IMR-90 (cell line): ENCODE results near the gene RPLP1. TPM values are rescaled to one million over a fixed set of nuclear protein-coding genes. Genes with fewer than 3 reads are reported as not detected.

ENCODE experiments used
- ATAC-seq: fragments of 200-7000 bp; cut with Tn5 transposase; 2 replicates; pipeline ENCODE4 v1.9.1; 2020; ENCODE audit warnings: low read depth, mild to moderate bottlenecking, moderate library complexity
- BruUV-seq: library from RNA; stranded (reverse); fragments of 400-500 nt; replicated peaks from 2 replicates; lab custom pipeline; 2021; lab: Mats Ljungman, UMichigan
- CTCF ChIA-PET: fragments of 300-600 bp; formaldehyde crosslinking; extraction: SDS; loops from one replicate; lab custom pipeline; 2021; ENCODE audit warnings: antibody characterized with exemption; lab: Yijun Ruan, JAX
- POLR2A ChIA-PET: fragments of 300-600 bp; sonication (Branson Sonifier 250); formaldehyde crosslinking; loops from one replicate; lab custom pipeline; 2022; ENCODE audit warnings: antibody characterized with exemption; ENCODE audit not compliant: unreplicated experiment; lab: Charles Lee
- DNase-seq: peaks from one replicate; pipeline ENCODE4 v3.0.0; 2013
- H2AFZ ChIP-seq: replicated peaks from 2 replicates; pipeline ENCODE3; 2013; ENCODE audit warnings: low read length, mild to moderate bottlenecking; ENCODE audit not compliant: poor library complexity
- H2AK5ac ChIP-seq: 2 replicates; pipeline ENCODE4 v1.6.1; 2013; ENCODE audit warnings: low read depth, low read length, inconsistent platforms
- H2AK9ac ChIP-seq: replicated peaks from 2 replicates; pipeline ENCODE3; 2013; ENCODE audit warnings: mild to moderate bottlenecking, low read depth, low read length, moderate library complexity; ENCODE audit not compliant: poor library complexity
- H2BK120ac ChIP-seq: 2 replicates; pipeline ENCODE4 v1.6.1; 2013; ENCODE audit warnings: low read depth, low read length, inconsistent platforms
- H2BK15ac ChIP-seq: 3 replicates; pipeline ENCODE4 v1.6.1; 2013; ENCODE audit warnings: low read depth, low read length, inconsistent platforms
- H2BK20ac ChIP-seq: 2 replicates; pipeline ENCODE4 v1.6.1; 2013; ENCODE audit warnings: low read depth, mild to moderate bottlenecking, inconsistent platforms, low read length, moderate library complexity
- H2BK5ac ChIP-seq: 2 replicates; pipeline ENCODE4 v1.6.1; 2013; ENCODE audit warnings: mild to moderate bottlenecking, low read depth, low read length, inconsistent platforms; ENCODE audit not compliant: poor library complexity, severe bottlenecking
- H3K14ac ChIP-seq: replicated peaks from 2 replicates; pipeline ENCODE4 v1.6.1; 2013; ENCODE audit warnings: low read depth, low read length, inconsistent platforms
- H3K18ac ChIP-seq: 2 replicates; pipeline ENCODE4 v1.6.1; 2013; ENCODE audit warnings: low read depth, low read length, control low read depth
- H3K23ac ChIP-seq: 2 replicates; pipeline ENCODE4 v1.6.1; 2013; ENCODE audit warnings: low read depth, low read length, inconsistent platforms
- H3K27ac ChIP-seq: 2 replicates; pipeline ENCODE4 v1.5.1; 2013; ENCODE audit warnings: mild to moderate bottlenecking, control low read depth, low read length; ENCODE audit not compliant: insufficient read depth
- H3K27me3 ChIP-seq: 2 replicates; pipeline ENCODE4 v1.6.1; 2013; ENCODE audit warnings: low read length; ENCODE audit not compliant: control insufficient read depth, insufficient read depth
- H3K36me3 ChIP-seq: 2 replicates; pipeline ENCODE4 v1.6.1; 2013; ENCODE audit warnings: low read length, mixed read lengths; ENCODE audit not compliant: control insufficient read depth, insufficient read depth
- H3K4ac ChIP-seq: 2 replicates; pipeline ENCODE4 v1.6.1; 2013; ENCODE audit warnings: low read depth, low read length, inconsistent platforms
- H3K4me1 ChIP-seq: 2 replicates; pipeline ENCODE4 v1.6.1; 2013; ENCODE audit warnings: low read length, mixed read lengths; ENCODE audit not compliant: control insufficient read depth, insufficient read depth
- H3K4me2 ChIP-seq: 2 replicates; pipeline ENCODE4 v1.6.1; 2013; ENCODE audit warnings: low read depth, mild to moderate bottlenecking, control low read depth, low read length, moderate library complexity
- H3K4me3 ChIP-seq: 2 replicates; pipeline ENCODE4 v1.5.1; 2013; ENCODE audit warnings: low read depth, mild to moderate bottlenecking, control low read depth, low read length, moderate library complexity; ENCODE audit not compliant: insufficient read depth
- H3K56ac ChIP-seq: 2 replicates; pipeline ENCODE4 v1.6.1; 2013; ENCODE audit warnings: low read length, inconsistent platforms; ENCODE audit not compliant: insufficient read depth; ENCODE audit errors: extremely low read depth
- H3K79me1 ChIP-seq, 2 experiments: 2 replicates each; pipeline ENCODE4 v1.6.1; 2013; ENCODE audit warnings: low read length in 2 of 2, inconsistent platforms in 1 of 2, low read depth in 1 of 2
- H3K9ac ChIP-seq: 2 replicates; pipeline ENCODE4 v1.6.1; 2013; ENCODE audit warnings: low read depth, low read length, control low read depth
- H3K9me1 ChIP-seq: 2 replicates; pipeline ENCODE4 v1.6.1; 2013; ENCODE audit warnings: low read length, inconsistent platforms; ENCODE audit not compliant: insufficient read depth
- H3K9me3 ChIP-seq: 2 replicates; pipeline ENCODE4 v1.6.1; 2013; ENCODE audit warnings: low read length; ENCODE audit not compliant: control insufficient read depth, insufficient read depth
- H4K20me1 ChIP-seq: 2 replicates; pipeline ENCODE4 v1.6.1; 2013; ENCODE audit warnings: low read length, inconsistent platforms; ENCODE audit not compliant: insufficient read depth
- H4K5ac ChIP-seq: 2 replicates; pipeline ENCODE4 v1.6.1; 2013; ENCODE audit warnings: mild to moderate bottlenecking, low read depth, low read length, control low read depth
- H4K8ac ChIP-seq, 2 experiments: 2 replicates each; pipeline ENCODE4 v1.6.1; 2013; ENCODE audit warnings: low read depth in 2 of 2, low read length in 2 of 2, control low read depth in 1 of 2, inconsistent platforms in 1 of 2
- H4K91ac ChIP-seq: 2 replicates; pipeline ENCODE4 v1.6.1; 2013; ENCODE audit warnings: low read depth, low read length, inconsistent platforms; ENCODE audit not compliant: insufficient read depth
- BHLHE40 ChIP-seq: fragments of 150-350 bp; IDR thresholded peaks from 2 replicates; pipeline ENCODE4 v1.6.1; 2016; ENCODE audit warnings: mild to moderate bottlenecking, low read depth, low read length
- CEBPB ChIP-seq: IDR thresholded peaks from 2 replicates; pipeline ENCODE4 v1.6.1; 2012; ENCODE audit warnings: low read depth, low read length, improper control_type of control experiment
- CHD1 ChIP-seq: IDR thresholded peaks from 2 replicates; pipeline ENCODE4 v1.6.1; 2012; ENCODE audit warnings: low read depth, low read length, improper control_type of control experiment
- FOS ChIP-seq: fragments of 150-350 bp; IDR thresholded peaks from 2 replicates; pipeline ENCODE4 v1.6.1; 2016; ENCODE audit warnings: low read depth, low read length
- MAFK ChIP-seq: IDR thresholded peaks from 2 replicates; pipeline ENCODE4 v1.6.1; 2012; ENCODE audit warnings: low read depth, low read length, improper control_type of control experiment
- MAZ ChIP-seq: IDR thresholded peaks from 2 replicates; pipeline ENCODE4 v1.6.1; 2012; ENCODE audit warnings: low read depth, mild to moderate bottlenecking, low read length, improper control_type of control experiment, moderate library complexity, borderline replicate concordance
- MXI1 ChIP-seq: IDR thresholded peaks from 2 replicates; pipeline ENCODE4 v1.6.1; 2012; ENCODE audit warnings: low read depth, mild to moderate bottlenecking, low read length, moderate library complexity, borderline replicate concordance
- NFE2L2 ChIP-seq: fragments of 150-350 bp; IDR thresholded peaks from 2 replicates; pipeline ENCODE4 v1.6.1; 2016; ENCODE audit warnings: low read depth, mild to moderate bottlenecking, low read length
- POLR2A ChIP-seq: IDR thresholded peaks from 2 replicates; pipeline ENCODE4 v1.6.1; 2012; ENCODE audit warnings: mild to moderate bottlenecking, low read depth, low read length
- RAD21 ChIP-seq: IDR thresholded peaks from 2 replicates; pipeline ENCODE4 v1.6.1; 2012; ENCODE audit warnings: low read length, improper control_type of control experiment
- RCOR1 ChIP-seq: IDR thresholded peaks from 2 replicates; pipeline ENCODE4 v1.6.1; 2012; ENCODE audit warnings: mild to moderate bottlenecking, low read length, improper control_type of control experiment; ENCODE audit not compliant: insufficient replicate concordance
- RFX5 ChIP-seq: IDR thresholded peaks from 2 replicates; pipeline ENCODE4 v1.8.0; 2012; ENCODE audit warnings: low read depth, mild to moderate bottlenecking, low read length, moderate library complexity
- SMC3 ChIP-seq: fragments of 150-350 bp; IDR thresholded peaks from 2 replicates; pipeline ENCODE4 v1.6.1; 2016; ENCODE audit warnings: low read depth, mild to moderate bottlenecking, antibody characterized with exemption, low read length, moderate library complexity
- WGBS, 2 experiments: methylation state at CpG; one replicate each; pipeline versions ENCODE4 v1.1.5 to v1.1.7; 2013; ENCODE audit warnings: missing lambda C conversion rate in 2 of 2; ENCODE audit not compliant: insufficient read length in 1 of 2; ENCODE audit errors: extremely low coverage in 2 of 2; 5-methylcytosine and 5-hydroxymethylcytosine counted together
- dilution Hi-C: fragments of 300-500 bp; cut with HindIII; formaldehyde crosslinking; loops from one replicate; pipeline ENCODE4 v1.14.3; 2018; ENCODE audit warnings: low sequenced_read_pairs; ENCODE audit not compliant: unreplicated experiment
- in situ Hi-C: fragments of 300-500 bp; cut with MboI; formaldehyde crosslinking; loops from 3 replicates; pipeline ENCODE4 v1.14.3; 2019; ENCODE audit warnings: low sequenced_read_pairs, inconsistent platforms, mixed read lengths
- intact Hi-C: fragments of 100-400 bp; cut with micrococcal nuclease; formaldehyde crosslinking; loops from 2 replicates; pipeline ENCODE4 v1.10.0; 2022
- polyA plus RNA-seq, 3 experiments: library from polyadenylated mRNA; depleted of rRNA; stranded (reverse); fragments of >200 nt; gene quantifications; 2 replicates each; pipeline ENCODE4 v1.2.3, GENCODE V29; 2012; ENCODE audit warnings: low replicate concordance in 1 of 3
- total RNA-seq: library from RNA; depleted of rRNA; stranded (reverse); fragments of >200 nt; gene quantifications from 2 replicates; pipeline ENCODE4 v1.2.3, GENCODE V29; 2012
- TF ChIP-seq, protein P1 (sequence below): conservative IDR thresholded peaks from 2 replicates; pipeline ENCODE4 v1.5.1; 2012; ENCODE audit warnings: mild to moderate bottlenecking, low read depth, low read length, improper control_type of control experiment

The RPLP1 gene
- total and polyA plus RNA-seq, 2 of the 4 experiments (the other 2 are of a cell fraction) = 97.0 to 1,440 TPM

DNA sequence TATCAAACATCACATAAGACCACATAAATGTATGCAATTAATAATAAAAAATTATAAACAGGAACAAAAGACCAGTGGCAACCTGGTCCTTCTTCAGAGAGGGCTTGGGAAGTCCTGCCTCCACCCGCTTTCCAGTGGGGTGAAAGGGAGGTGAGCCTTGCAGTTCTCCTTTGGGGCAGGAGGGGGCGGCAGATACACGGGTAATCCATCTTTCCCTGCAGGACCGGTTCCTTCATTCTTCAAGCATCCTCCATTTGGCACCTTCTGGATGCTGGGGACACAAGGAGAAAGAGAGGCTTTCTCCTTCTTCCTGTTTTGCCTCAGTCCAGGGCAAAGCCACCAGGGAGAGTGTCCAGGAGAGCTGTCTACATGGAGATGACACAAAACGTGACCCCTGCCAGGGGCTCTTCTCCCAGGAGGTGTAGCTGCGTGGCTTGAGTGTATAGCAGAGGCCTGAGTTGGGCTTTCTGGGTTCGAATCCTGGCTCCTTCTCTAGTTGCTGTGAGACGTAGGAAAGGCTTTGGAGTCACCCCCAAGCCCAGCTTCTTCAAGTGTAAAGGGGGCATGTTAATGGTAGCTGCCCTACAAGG lies 23.2 kb downstream of the RPLP1 start:
- Histone ChIP-seq H2AFZ (no peak overlapping the region), H3K14ac (no peak overlapping the region), H3K4me3 (no peak overlapping the region), H2AK5ac (no peak overlapping the region), H3K56ac (no peak overlapping the region), H2BK5ac (no peak overlapping the region), H3K23ac (no peak overlapping the region), H3K9ac (no peak overlapping the region), H2BK120ac (no peak overlapping the region), H3K79me1 (no peaks in the 10 kb centered on the region), H3K27me3 (peaks cover 11% of the 10 kb centered on the region), H3K9me1 (peaks cover 4% of the 10 kb centered on the region; the same call in 1 of the 2 replicates), H4K20me1 (no peaks in the 10 kb centered on the region), H3K4ac (no peak overlapping the region), H3K9me3 (peaks cover 4% of the 10 kb centered on the region), H3K27ac (no peak overlapping the region), H4K8ac (no peak overlapping the region), H3K4me1 (peaks cover 9% of the 10 kb centered on the region), H3K18ac (no peak overlapping the region), H2BK15ac (no peak overlapping the region), H3K36me3 (no peaks in the 10 kb centered on the region), H3K4me2 (no peak overlapping the region), H2AK9ac (no peak overlapping the region), H4K5ac (no peak overlapping the region), H4K91ac (no peak overlapping the region), H2BK20ac (no peak overlapping the region)
- ATAC-seq = peak; percentile 93
- POLR2A ChIA-PET = no interaction called here
- CTCF ChIA-PET = interaction anchor here (0.6 to 1.0 kb wide), 3 partner anchors 86 to 1176 kb away, joined by 3 read pairs; no protein-coding TSS in a partner anchor
- WGBS, 2 experiments = no CpG with 5 or more reads among the region's 8 CpGs
- no TSS peak for BruUV-seq
- peak; percentile 94 for TF ChIP-seq RAD21
- TF ChIP-seq, protein P1, sequence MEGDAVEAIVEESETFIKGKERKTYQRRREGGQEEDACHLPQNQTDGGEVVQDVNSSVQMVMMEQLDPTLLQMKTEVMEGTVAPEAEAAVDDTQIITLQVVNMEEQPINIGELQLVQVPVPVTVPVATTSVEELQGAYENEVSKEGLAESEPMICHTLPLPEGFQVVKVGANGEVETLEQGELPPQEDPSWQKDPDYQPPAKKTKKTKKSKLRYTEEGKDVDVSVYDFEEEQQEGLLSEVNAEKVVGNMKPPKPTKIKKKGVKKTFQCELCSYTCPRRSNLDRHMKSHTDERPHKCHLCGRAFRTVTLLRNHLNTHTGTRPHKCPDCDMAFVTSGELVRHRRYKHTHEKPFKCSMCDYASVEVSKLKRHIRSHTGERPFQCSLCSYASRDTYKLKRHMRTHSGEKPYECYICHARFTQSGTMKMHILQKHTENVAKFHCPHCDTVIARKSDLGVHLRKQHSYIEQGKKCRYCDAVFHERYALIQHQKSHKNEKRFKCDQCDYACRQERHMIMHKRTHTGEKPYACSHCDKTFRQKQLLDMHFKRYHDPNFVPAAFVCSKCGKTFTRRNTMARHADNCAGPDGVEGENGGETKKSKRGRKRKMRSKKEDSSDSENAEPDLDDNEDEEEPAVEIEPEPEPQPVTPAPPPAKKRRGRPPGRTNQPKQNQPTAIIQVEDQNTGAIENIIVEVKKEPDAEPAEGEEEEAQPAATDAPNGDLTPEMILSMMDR = peak; percentile 92
- TF ChIP-seq RCOR1 = no peak
- no peak for TF ChIP-seq MAZ
- no peak for TF ChIP-seq CEBPB
- no peak for TF ChIP-seq NFE2L2
- TF ChIP-seq RFX5 = no peak
- no peak for TF ChIP-seq MXI1
- TF ChIP-seq FOS = no peak
- TF ChIP-seq MAFK = no peak
- no peak for TF ChIP-seq CHD1
- no peak for TF ChIP-seq BHLHE40
- peak; percentile 75 for TF ChIP-seq SMC3
- no peak for TF ChIP-seq POLR2A
- peak; percentile 63 for DNase-seq
- dilution Hi-C loops (no loop called here), intact Hi-C loops (loop anchor here (2.0 to 10.0 kb wide), 5 partner anchors 499 to 1399 kb away; no protein-coding TSS in a partner anchor), in situ Hi-C loops (loop anchor here (10.0 kb wide), 1 partner anchor 1009 kb away; no protein-coding TSS in a partner anchor)
